Fibroblast of peridontal ligament (primary cell): ENCODE data around the gene CLDN7.

Experiments used
- DNase-seq: peaks from one replicate; pipeline ENCODE4 v3.0.0-alpha.2; 2010; ENCODE audit errors: extremely low read depth

Gene CLDN7

GRCh38 chr17:7285679-7286078 is 23.4 kb upstream of the CLDN7 start:
- DNase-seq: no peak

DNA sequence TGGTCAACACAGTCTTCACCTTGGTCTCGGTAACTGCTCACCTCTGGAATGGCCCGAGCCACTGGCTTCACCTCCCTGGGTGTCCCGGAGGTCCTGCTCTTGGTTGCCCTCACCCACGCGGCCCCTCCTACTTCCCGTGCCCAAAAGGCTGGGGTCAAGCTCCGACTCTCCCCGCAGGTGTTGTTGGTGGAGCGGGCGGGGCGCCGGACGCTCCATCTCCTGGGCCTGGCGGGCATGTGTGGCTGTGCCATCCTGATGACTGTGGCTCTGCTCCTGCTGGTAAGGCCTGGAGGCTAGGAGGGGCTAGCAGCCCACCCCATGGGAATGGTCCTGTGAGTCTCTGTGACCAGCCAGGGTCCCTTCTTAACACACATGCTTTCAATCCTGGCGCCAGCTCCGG is 22.6 kb upstream of the CLDN7 start:
- no peak for DNase-seq

DNA sequence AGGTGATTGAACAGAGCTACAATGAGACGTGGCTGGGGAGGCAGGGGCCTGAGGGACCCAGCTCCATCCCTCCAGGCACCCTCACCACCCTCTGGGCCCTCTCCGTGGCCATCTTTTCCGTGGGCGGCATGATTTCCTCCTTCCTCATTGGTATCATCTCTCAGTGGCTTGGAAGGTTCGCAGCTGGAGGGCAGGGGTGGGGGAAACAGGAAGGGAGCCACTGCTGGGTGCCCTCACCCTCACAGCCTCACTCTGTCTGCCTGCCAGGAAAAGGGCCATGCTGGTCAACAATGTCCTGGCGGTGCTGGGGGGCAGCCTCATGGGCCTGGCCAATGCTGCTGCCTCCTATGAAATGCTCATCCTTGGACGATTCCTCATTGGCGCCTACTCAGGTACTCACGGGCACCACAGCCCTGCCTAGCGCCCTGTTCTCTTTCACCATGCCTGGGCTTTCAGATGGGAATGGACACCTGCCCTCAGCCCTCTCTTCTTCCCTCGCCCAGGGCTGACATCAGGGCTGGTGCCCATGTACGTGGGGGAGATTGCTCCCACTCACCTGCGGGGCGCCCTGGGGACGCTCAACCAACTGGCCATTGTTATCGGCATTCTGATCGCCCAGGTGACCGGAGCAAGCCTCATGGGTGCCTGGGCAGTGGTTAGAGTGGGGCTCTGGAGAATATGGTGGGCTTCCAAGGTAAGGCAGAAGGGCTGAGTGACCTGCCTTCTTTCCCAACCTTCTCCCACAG is 21.4 kb upstream of the CLDN7 start:
- no peak for DNase-seq

GRCh38 chr17:7282752-7283321 is 20.6 kb upstream of the CLDN7 start:
- DNase-seq: no peak

- DNase-seq: no peak
These were observed 19.9 kb upstream of the CLDN7 start for GRCh38 chr17:7281953-7282751.

DNA sequence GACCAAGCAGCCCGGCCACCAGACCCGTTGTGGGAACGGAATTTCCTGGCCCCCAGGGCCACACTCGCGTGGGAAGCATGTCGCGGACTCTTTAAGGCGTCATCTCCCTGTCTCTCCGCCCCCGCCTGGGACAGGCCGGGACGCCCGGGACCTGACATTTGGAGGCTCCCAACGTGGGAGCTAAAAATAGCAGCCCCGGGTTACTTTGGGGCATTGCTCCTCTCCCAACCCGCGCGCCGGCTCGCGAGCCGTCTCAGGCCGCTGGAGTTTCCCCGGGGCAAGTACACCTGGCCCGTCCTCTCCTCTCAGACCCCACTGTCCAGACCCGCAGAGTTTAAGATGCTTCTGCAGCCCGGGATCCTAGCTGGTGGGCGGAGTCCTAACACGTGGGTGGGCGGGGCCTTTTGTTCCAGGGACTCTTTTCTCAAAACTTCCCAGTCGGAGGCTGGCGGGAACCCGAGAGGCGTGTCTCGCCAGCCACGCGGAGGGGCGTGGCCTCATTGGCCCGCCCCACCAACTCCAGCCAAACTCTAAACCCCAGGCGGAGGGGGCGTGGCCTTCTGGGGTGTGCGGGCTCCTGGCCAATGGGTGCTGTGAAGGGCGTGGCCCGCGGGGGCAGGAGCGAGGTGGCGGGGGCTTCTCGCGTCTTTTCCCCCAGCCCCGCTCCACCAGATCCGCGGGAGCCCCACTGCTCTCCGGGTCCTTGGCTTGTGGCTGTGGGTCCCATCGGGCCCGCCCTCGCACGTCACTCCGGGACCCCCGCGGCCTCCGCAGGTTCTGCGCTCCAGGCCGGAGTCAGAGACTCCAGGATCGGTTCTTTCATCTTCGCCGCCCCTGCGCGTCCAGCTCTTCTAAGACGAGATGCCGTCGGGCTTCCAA is 19.0 kb upstream of the CLDN7 start, which contains the start of gene SLC2A4:
TSS of gene SLC2A4 (plus strand) at position 645 of the 879 bp plus-strand sequence. CDS start at position 862, 217 bp downstream.
- peak; percentile 83 for DNase-seq

- peak; percentile 78 for DNase-seq
These were observed 18.3 kb upstream of the CLDN7 start for GRCh38 chr17:7280519-7281073.

- no peak for DNase-seq
These were observed 17.2 kb upstream of the CLDN7 start for GRCh38 chr17:7279448-7279847.

DNA sequence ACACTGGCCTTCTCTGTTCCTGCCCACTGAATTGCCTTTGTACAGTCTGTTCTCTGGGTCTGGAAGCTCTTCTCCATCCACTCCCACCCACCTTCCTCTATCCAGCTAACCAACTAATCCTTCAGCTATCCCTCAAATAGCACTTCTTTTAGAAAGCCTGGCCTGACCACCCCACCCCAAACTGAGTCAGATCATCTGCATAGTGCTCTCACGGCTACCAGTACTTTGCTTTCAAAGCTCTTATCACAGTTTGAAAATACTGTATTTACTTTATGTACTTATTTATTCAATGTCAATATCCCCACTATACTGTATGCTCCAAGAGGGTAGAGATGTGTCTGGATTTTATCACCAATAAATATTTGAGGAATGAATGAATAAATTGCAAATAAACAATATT is 4.5 kb upstream of the CLDN7 start:
- DNase-seq: no peak

DNA sequence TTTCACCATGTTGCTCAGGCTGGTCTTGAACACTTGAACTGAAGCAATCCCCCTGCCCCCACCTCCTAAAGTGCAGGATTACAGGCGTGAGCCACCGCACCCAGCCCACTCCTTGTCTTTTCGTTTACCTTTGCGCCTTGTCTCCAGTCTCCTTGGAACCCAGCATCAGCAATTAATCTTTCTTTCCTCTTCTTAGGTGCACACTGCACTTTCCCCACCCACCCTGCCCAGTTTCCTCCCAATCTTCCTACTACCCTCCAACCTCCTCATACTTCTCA is 1.5 kb upstream of the CLDN7 start:
- no peak for DNase-seq

DNA sequence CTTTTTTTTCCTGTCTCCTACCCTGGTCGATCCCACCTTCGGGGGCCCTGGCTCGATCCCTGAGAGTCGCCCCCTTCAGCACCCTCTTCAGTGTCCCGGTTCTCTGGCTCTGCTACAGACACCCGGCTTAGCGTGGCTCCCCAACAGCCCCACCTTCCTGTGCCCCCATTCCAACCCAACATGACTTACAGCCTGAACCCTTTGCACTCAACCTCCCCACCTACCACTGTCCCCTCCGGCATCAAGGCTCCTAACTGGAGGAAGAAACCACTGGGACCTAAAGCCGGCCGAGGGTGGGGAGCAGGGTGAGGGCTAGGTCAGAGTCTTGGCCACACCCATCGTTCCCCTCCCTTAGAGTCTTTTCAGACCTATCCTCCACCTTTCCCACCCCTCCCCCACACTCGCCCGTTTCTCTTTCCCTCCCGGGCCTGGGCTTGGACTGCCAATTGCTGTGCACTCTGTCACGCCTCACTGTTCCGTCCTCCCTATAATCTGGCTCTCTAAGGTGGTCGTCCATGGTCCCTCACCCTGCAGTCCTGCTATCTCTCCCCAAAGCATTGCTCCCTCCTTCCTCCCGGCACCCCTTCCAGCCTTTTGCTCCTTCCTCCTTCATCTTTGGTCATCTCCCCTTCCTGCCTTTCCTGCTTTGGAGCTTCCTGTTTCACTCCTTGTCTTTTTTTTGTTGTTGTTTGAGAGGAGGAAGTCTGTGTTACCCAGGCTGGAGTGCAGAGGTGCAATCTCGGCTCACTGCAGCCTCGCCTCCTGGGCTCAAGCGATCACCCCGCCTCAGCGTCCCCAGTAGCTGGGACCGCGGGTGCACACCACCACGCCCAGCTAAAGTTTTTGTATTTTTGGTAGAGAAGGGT is 890 bp upstream of the CLDN7 start:
- no peak for DNase-seq

GRCh38 chr17:7261379-7262191 is 693 bp downstream of the CLDN7 start:
- DNase-seq: no peak

DNA sequence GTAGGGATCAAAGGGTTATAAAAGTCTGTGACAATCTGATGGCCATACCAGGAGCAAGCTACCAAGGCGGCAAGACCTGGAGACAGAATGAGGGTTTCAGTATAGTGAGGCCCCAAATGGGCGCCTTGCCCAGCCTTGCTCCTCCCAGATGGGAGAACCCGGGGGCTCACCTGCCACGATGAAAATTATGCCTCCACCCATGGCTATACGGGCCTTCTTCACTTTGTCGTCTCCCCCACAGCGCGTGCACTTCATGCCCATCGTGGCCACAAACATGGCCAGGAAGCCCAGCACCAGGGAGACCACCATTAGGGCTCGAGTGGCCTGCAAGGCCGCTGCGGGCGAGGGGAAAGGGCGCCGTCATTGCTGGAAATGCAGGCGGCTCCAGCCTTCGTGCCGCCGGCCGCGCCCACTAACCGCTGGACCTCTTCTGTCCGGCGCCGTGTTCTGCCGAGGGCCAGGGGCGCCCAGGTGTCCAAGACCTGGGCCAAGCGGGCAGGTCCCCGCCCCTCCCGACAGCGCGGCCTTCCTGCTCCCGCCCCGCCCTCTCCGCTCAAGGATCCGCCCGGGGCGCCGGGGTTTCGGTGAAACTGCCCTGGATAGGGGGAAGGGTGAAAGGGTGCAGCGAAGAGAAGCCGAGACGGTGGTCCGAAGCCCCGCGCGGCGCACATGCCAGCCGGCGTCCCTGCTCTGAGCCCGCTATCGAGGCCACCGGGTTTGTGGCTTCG is 1.5 kb downstream of the CLDN7 start:
- DNase-seq: no peak

DNA sequence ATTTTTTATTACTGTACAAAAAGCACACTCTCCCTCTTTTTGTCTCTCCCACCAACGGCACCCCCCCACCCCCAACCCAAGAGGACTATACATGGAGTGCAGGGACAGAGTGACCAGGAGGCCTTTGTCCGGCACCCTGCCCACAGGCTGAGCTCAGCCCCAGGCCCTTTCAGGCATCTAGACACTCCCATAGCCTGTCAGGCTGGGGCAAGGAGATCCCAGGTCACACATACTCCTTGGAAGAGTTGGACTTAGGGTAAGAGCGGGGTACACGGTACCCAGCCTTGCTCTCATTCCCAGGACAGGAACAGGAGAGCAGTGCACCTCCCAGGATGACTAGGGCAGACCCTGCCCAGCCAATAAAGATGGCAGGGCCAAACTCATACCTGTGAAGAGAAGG is 2.1 kb downstream of the CLDN7 start:
- no peak for DNase-seq

- no peak for DNase-seq
These were observed 2.8 kb downstream of the CLDN7 start for GRCh38 chr17:7259555-7259889.

DNA sequence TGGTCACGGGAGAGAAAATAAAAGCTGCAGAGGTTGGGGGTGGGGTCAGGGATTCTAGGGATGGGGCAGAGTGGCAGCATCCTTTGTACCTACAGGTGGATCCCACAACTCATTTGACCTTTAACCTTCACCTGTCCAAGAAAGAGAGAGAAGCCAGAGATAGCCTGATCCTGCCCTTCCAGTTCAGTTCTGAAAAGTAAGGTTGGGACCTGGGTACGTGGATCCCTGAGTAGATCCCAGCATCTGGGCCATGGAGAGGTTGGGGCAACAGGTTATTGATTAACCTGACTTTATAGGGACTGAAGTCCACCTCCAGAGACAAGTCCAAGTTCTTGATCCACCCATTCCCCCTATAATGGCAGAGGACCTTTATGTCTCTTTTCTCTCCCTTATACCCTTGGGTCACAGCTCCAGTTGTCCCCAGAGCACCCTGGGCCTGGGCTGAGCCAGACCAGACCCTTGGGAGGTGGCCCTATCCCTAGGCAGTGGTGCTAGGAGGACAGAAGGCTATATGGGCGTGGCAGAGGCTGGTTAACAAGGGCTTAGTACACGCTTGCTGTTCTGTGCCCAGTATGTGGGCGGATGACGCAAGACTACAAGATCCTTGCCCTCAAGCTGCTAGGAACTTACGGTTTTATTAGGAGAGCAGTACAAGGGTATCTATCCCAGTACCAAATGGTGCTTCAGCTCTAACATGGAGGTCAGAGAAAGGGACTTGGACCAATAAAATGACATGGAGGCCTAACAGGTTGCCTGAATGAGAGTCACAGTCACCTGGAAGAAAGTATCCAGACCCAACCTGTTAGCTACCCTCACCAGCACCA is 3.3 kb downstream of the CLDN7 start:
- no peak for DNase-seq

DNA sequence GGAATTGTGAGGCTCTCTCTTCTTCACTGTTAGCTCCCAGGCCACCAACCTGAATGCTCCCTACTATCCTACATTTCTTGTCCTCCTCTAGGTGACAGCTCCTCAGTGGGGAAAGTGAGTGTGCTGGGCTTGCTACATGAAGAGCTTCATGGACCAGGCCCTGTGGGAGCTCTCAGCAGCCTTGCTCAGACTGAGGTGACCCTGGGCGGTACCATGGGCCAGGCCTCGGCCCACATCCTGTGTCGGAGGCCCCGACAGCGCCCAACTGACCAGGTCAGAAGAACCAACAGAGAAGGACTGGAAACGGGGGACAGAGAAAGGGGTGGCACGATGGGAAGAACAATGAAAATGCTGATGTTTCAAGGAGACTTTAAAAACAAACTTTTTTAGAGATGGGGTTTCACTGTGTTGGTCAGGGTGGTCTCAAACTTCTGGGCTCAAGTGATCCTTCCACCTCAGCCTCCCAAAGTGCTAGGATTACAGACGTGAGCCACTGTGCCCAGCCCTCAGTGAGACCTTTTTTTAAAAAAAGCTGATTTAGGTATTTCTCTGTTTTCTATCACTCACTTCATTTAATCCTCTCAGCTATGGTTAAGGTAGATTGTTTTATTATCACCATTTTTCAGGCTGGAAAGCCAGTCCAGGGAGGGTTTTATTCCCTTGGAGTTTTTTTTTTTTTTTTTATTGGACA is 5.4 kb downstream of the CLDN7 start:
- no peak for DNase-seq

GRCh38 chr17:7254511-7254910 is 7.8 kb downstream of the CLDN7 start:
- no peak for DNase-seq
